GM12873 (cell line): ENCODE results near the gene TMEM219.

Source experiments
- CTCF ChIP-seq: IDR thresholded peaks from 2 replicates; pipeline ENCODE4 v1.5.1; 2012; ENCODE audit warnings: low read depth, mild to moderate bottlenecking, moderate library complexity, low read length, control low read depth; ENCODE audit not compliant: insufficient read depth; ENCODE audit errors: missing control alignments

Gene TMEM219

DNA sequence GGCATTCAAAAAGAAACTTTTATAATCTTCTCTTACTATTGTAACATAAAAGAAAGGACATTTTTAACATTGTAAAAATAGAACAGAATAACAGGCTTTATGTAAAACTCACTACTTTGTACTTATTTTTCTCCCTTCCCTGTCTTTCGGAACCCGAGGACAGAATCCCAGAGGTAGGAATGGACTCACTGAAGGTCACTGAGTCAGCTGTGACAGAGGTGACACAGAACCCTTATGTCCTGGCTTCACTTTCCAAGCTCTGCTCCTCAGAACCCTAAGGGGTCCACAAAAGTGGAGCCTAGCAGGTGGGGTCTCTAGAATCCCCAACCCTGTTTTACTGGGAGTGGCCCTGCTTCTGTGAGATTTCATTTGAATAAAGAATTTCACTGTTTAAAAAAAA, 39.6 kb upstream of the TMEM219 start:
- TF ChIP-seq CTCF: no peak

DNA sequence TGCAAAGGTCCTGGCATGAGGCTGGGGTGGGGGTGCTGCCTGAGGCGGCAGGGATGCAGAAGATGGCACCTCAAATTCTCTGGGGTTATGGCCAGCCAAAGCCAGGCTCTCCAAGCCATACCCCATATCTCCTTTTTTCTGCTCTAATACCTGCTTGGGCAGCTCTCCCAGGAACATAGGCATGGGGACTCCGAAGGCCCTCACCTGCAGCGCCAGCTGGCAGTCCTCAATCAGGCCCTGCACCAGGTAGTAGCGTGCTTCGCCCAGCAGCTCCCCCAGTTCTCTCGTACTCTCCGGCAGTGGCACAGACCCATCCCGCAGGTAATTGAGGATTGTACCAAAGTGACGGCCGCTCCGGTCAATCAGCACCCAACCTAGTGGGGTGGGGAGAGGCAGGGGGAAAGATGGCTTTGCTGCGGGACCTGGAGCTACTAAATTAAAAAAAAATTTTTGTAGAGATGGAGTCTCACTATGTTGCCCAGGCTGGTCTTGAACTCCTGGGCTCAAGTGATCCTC, 38.8 kb upstream of the TMEM219 start:
- TF ChIP-seq CTCF: no peak

GRCh38 chr16:29925105-29925756, 36.6 kb upstream of the TMEM219 start:
- TF ChIP-seq CTCF: no peak

DNA sequence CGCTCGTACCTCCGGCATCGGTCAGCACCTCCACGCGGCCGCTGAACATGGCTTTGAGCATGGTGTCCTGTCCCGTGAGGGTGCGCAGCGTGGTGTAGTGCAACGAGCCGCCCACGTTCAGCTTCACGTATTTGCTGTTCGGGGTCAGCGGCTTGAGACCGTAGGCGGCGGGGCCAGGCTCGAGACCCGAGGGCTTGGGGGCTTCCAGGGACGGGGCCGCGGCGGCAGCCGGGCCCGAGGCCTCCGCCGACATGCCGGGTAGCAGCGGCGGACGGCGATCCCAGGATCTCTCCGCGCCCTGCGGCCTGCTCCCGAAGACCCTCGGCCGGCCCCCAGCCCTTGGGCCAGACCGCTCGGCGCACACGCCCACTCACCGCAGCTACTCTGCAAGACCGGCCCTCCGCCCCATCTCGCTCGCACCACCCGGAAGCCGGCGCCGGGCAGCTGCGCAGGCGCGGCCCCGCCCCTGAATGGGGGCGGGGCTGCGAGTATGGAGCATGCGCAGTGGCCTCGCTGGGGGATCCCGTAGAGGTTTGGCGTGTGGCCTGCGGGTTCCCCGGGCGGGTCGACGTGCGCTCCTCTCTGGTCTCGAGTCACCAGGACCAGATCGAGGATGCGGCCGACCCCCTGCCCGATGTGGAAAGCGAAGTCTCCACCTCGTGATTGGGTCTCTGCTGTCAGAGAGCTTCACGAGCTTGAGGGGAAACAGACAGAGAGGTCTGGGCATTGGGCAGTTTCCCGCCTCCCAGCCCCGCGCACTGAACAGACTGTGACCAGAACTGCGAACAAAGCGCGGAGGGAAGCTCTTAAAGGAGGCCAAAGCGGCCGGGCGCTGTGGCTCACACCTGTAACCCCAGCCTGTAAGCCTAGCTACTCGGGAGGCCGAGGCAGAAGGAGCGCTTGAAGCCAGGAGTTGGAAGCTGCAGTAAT, 35.8 kb upstream of the TMEM219 start, which contains the start of gene KCTD13:
KCTD13 (minus strand) TSS at position 446 of the 930 bp plus-strand sequence; CDS start at position 253, 193 bp downstream.
- no peak for TF ChIP-seq CTCF

DNA sequence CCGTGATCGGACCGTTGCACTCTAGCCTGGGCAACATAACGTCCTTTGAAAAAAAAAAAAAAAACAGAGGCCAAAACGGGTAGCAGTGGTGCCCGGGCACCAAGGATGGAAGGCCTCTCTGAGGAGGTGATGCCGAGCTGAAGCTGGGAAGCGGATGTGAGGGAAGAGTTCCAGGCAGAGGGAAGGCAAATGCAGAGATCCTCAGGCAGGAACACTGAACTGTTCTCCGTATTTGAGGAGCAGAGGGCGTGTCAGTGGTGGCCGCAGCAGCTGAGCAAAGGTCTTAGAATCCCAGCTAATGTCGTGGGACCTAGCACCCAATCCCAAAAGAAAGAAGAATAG, 35.2 kb upstream of the TMEM219 start:
- no peak for TF ChIP-seq CTCF

- TF ChIP-seq CTCF: no peak
These were observed 34.6 kb upstream of the TMEM219 start for GRCh38 chr16:29927070-29927905.

DNA sequence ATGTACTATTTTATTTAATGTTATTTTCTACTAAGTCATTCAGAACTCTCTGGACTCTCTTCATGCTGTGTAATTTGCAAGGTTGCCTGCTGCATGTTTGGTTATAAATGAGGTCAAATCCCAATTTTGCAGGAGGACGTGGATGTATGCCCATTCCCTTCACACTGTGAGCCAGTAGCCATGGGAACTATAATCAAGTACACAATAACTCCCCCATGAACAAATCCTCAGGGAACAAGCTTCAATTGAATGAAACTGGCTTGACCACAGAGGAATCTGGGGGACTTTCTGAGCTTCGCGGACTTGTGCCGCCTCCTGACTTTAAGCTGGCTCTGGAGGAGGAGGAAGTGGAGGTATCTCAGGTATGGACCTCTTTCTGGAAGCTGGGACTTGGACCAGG, 21.2 kb upstream of the TMEM219 start:
- TF ChIP-seq CTCF: no peak
